Posterior cingulate gyrus (tissue), 11 donors: ENCODE measurements around the gene CLEC18B.
"Not testable (repeated sequence)": the region's sequence is repeated elsewhere in the genome, so short reads cannot be mapped to it uniquely, and the experiment has no call there.

ENCODE experiments used
- DNase-seq, 10 donors: peaks; one replicate each; pipeline versions ENCODE4 v3.0.0 to v3.0.0-alpha.2; 2020 to 2021; ENCODE audit warnings: mixed read lengths in 3 of 10
- intact Hi-C: fragments of 100-400 bp; cut with DNase I; formaldehyde crosslinking; loops from one replicate; pipeline ENCODE4 v1.15.1; 2023

The CLEC18B gene

DNA sequence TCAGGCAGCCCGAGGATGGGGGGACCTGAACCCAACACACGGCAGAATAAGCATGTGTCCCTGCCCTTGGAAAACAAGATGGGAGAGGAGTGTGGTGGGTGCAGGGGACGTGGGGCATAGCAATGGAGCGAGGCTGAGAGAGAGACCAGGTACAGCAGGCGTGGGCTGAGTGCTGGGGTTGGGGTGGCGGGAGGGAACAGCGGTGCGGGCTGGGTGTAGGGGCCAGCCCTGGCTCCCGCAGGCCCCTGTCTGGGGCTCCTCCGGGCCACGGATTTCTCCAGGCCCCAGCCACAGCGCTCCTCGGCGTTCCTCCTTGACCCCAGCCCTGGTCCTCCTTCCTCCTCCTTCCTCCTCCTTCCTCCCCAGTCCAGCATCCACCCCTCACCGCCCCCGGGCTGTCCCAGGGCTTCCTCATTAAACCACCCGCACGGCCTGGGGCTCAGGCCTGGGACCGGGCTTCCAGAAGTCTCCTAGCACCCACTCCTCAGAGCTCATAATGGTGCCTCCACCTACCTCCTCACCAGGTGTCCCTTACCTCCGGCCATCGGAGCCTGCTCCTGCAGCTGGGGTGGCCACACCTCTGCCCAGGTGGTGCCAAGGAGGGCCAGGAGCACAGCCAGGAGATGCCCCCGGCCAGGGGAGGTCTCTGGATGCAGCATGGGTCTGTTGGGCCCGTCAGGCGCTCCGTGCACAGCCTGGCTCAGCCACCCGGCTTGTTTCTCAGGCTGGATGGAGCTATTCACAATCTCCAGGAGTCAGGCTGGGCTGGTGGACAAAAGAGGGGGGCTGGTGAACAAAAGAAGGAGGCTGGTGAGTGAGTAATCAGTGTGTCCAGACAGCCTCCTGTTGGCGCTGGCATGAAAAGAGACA is at the start of gene CLEC18B:
Gene CLEC18B, minus strand, starts transcription at position 867 of the 870 bp plus-strand sequence. Its CDS starts 208 bp downstream, at position 659.
- peak in 4 of 10 donors; percentile 28 to 87 (median 43) for DNase-seq
- intact Hi-C loops = not testable (repeated sequence)

DNA sequence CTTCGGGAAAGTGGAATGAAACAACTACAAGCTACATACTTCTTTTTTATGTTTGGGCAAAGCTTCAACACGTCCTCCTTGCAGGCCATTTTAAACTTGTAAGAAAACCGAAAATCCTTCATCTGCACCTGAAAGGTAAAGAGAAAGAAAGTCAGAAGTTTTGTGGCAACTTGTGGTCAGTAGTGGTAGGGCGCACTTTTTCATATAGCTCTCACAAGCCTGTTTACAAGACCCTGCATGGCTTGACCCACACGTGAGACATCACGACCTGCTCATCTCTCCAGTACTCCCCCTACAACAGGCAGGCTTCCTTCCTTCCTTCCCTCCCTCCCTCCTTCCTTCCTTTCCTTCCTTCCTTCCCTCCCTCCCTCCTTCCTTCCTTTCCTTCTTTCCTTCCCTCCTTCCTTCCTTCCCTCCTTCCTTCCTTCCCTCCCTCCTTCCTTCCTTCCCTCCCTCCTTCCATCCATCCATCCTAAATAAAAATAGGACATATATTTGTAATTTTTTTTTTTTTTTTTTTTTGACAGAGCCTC is 48.7 kb upstream of the CLEC18B start:
- DNase-seq = no peak
- intact Hi-C loops = no loop called here

DNA sequence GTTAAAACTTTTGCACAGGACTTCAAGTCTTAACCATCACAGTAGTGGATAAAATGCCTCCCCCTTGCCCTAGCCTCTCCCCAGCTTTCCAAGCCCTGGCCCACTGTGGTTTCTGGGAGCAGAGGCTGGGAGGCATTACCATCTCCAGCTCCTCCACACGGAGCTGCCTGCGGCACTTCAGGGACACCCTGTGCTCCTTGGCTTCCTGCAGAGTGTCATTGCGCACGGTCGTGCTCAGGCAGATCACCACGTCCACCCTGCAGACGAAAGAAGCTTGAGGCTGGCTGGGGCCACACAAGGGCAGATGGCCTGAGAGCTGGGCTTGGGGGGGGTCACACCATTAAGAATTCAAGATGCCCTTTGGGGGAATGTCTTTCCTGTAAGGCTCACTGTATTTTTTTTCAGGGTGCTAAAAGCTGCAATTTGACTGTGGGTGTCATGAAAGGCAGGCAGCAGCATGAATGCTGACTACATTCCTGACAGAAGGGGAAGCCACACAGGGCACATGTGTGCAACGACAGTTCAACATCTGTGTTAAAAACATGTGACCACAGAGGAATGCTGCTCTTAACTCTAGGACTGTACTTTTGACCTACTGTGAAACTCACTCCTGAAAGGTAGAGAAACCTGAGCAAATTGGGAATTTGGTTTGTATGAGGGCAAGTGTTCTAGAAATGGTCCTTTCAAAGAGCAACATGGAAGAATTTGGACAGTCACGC is 47.7 kb upstream of the CLEC18B start:
- intact Hi-C loops = no loop called here
- no peak for DNase-seq

DNA sequence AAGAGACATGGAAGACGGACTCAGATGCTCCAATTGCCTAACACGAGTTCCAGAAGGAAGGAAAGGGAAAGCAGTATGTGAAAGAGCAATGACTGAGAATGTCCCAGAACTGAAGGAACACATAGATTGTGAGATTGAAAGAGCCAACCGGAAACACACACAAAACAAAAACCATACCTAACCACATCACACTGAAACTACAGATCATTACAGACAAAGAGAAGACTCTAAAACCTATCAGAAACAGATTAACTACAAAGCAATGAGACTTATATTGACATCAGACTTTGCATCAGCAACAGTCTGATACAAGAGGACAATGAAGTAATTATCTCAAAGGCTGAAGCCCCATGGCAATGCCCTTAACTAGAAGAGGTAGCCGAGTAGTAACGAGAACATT is 45.6 kb upstream of the CLEC18B start:
- intact Hi-C loops = no loop called here

DNA sequence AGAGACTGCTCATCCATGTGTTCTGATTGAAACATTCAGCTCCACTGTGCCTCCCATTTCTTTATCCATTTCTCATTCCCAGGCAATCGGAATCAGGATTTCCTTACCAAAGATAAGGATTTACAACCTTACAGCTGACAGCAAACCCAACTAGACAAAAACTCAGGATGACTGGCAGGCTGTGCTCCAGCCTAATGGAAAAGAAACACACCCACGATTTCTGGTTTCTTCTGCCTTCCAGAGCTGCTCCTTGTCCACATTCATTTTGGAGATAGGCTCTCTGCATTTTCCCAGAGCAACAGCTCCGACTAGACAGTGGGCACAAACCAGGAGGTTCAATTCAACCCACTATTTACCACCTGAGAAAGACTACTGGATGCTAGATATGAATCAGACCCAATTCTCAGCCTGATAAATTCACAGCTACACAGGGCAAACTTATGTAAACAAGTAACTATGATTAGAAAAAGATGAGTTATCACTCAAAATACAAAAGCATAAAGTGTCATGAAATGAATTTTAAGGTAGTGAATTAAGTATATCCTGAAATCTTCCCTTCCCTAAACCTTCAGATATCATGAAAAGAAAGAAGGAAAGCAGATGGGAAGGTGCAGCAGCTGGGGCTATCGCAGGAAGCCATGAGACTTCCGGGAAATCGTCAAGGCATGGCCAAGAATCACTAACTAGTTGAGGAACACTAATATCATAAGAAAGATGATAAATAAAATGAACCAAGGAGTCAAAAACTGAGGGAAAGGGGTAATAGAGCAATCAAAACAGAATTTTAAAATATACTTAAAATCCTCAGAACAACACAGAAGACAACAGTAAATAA is 44.8 kb upstream of the CLEC18B start:
- no peak for DNase-seq
- intact Hi-C loops = no loop called here

More for the DNA sequence above, 45.6 kb upstream of the CLEC18B start:
- no peak for DNase-seq

DNA sequence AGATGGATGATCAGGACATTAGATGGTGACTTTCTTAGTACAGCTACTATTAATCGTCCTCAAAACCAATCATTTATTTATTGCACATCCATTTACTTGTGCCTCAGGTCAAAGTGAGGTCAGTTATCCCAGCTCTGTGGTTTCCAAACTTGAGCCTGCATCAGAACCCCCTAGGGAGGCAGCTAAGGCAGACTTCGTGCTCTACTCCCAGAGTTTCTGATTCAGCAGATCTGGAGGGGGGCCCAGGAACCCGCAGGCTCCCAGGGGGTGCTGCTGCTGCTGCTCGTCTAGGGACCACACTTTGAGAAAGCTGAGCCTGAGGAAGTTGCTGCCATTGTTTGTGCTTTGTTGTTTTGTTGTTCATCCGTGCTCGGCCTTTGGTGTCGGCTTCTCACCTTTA is 44.0 kb upstream of the CLEC18B start:
- no peak for DNase-seq
- intact Hi-C loops = no loop called here

DNA sequence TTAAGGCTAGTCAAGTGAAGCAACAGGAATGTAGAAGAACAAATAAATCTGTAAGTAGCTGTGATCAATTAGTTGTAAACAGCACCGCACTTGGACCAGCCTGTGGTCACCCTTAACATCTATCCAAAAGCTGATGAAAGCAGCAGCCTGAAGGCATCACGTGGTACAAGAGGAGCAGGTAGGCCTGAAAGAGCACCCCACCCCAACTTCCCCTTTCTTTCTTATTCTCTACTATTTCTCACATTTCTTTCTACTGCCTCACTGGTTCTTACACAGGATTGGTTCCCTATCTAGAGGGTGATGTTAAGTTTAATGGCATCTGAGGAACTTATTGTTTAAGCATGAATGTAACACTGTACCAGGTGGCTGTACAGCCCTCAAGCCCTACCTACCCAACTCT is 42.6 kb upstream of the CLEC18B start:
- intact Hi-C loops = no loop called here
- no peak for DNase-seq

DNA sequence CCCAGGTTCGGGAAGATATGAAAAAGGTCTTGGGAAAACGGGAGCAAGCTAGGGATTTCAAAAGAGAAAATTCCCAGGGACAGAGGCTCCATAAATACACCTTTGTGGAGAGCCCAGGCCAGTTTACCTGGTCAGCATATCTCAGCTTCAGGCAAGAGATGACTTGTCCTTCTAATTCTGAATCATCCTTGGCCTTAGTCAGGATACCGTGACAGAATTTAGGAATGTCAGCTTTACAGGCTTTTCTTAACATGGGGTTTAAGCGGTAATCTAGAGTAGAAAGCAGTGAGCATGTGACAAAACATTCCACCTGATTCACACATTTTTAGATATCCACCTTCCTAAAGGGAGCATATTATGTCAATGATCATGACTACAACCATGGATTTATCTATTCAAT is 41.1 kb upstream of the CLEC18B start:
- intact Hi-C loops = no loop called here
- no peak for DNase-seq

DNA sequence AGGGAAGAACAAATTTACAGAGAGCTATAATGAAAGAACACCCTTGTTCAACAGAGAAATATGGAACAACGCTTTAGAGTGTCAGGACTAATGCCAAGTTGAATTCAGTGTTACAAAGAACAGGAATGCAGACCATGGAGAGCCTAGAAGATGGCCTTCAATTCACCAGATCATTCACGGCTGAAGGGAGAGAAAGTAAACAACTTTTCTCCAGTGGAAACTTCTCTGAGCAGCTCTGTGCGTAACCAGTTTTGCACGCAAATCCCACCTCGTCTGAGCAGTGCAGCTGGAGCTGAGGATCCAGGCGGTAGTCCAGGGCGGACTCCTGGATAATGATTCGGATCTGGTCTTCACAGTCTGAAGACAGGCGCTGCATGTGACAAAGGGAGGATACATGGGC is 40.5 kb upstream of the CLEC18B start:
- intact Hi-C loops = no loop called here
- no peak for DNase-seq

DNA sequence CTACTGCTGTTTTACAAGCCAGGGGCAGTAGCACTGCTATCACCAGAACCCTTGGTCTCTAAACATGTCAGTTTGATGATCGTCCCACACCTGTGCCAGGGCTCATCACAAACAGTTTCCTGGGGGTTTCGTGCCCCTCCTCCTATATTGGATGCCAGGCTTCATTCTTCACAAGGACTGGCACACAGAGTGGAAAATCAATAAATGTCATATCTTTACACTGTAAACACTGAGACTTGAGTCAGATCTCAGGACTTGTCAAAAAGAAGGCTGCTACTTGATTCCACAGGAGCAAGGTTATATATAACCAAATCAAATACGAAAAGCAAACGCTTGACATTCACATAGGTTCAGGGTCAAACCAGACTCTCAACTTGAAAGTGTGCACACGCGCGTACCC is 39.3 kb upstream of the CLEC18B start:
- no peak for DNase-seq
- intact Hi-C loops = no loop called here

DNA sequence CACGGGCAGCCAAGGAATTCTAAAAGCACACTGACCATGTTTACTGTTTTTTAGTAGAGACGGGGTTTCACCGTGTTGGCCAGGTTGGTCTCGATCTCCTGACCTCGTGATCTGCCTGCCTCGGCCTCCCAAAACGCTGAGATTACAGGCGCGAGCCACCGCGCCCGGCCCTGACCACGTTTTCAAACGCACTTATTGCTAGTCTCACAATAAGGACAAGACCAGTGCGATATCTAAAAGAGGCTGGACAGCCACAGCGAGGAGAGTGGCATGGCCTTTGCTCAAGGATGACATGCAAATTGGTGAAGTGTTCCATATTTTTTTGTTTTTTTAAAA is 35.0 kb upstream of the CLEC18B start:
- intact Hi-C loops = no loop called here
- no peak for DNase-seq

DNA sequence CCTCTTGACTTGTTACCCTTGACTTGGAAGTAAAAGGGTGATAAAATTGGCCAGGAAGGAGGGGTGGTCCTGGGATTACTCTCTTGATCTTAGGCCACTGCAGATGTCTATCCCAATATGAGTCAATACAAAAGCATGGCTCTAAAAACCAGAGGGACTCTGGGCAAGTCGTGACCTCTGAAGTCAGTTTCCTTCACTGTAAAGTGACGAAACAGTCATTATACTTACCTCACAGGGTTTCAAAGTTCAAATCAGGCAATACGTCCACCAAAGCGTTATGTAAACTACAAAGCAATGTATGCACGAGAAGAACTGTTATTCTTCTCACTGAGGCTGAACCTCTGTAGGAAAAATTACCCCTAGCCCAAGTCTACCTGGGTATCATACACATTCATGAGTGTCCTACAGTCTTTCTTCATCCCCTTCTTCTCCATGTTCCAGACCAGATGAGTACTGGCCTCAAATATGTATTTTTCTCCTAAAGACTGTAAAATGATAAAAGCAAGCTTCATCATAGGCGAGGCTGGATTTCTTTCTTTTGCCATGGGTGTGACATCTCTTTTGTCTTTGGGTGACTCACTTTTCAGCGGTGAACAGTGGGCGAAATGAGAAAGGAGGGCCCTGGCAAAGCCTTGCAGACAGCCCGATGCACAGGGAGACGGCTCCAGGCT is 34.5 kb upstream of the CLEC18B start:
- DNase-seq = peak in 3 of 10 donors; percentile 13 to 82 (median 22)
- intact Hi-C loops = no loop called here

DNA sequence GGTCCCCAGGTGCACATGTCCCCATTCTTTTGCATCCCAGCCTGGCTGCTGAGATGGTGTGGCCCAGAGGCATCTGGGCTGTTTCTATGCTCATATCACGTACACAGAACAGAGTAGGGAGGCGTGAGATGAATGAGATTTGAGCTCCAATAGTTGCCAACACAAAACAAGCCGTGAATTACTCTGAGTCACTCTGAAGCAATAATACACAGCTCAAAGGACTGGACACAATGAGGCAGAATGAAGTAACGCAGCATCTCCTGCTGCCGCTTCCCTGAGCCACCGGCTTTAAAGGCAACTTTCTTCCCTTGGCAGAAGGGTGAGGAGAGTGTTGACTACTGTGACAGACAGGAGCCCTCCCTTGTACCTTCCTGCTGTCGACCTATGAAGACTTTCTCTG is 33.9 kb upstream of the CLEC18B start:
- intact Hi-C loops = no loop called here

DNA sequence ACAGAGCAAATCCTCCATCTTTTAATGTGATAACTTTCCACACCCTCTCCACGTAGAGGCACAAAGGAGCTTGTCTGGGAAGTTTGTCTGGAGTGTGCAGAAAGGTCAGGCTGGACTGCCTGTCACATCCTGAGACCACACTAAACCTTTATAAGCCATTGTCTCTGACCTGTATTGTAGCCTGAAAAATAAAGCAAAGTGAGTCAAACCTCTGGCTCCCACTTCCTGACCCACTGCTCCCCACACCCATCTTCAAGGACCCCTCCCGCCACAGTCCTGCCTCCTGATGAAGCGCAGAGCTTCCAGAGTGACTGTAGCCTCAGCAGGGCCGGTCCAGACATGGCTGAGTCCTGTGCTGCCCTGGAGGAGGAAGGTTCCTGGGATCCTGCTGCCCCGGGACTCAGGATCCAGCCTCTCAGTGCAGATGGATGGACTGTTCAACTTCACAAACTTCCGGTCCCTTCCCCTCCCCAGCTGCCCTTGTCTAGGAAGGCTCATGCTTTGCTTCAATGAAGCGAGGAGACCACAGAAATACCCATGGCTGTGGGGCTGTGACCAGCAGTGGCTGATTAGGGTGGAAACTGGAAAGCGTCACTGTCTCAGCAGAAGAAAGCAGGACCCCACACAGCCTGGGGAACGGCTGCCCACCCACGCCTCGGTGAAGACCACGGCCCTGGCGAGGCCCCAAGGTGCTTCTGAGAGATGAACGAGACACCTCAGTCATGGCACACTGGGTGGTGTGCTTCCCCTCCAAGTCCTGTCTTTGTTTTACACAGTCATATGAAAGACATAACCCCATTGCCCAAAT is 30.9 kb upstream of the CLEC18B start:
- intact Hi-C loops = no loop called here
- peak in 1 of 10 donors; percentile 55 for DNase-seq

More for the DNA sequence above, 33.9 kb upstream of the CLEC18B start:
- peak in 1 of 10 donors; percentile 13 for DNase-seq

DNA sequence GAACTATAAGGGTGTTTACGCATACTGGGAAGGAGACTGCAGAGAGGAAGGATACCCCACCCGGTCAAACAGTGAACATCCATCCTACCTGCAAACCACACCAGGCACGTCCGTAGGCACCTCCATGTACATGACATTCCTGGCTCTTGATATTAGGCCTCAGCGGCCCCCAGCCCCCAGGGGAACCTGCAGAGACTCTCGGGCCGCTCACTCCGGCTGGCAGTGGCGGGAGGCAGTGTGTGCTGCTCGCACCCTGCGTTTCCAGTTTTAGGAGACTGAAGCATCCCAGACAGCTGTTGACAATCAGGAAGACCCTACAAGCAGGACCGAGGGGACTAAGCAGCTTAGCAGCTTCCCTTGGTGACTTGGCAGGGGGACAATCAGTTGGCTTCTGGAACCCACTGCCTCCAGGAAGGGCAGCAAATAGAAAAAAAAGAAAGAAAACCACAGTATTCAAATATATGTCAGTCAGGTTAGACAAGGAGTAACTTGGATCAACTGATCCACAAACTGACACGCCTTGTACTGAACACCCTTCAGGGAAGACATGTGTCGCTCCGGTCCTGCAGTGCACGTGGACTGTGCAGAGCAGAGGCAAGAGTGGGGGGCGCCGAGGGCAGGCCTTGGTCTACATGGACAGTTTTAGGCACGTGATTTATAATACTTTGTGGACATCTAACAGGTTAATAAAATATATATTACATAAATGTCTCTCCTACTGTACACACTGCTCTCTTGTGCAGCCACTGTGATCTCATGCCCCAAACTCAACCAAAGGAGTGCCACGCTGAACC is 29.9 kb upstream of the CLEC18B start:
- intact Hi-C loops = no loop called here

DNA sequence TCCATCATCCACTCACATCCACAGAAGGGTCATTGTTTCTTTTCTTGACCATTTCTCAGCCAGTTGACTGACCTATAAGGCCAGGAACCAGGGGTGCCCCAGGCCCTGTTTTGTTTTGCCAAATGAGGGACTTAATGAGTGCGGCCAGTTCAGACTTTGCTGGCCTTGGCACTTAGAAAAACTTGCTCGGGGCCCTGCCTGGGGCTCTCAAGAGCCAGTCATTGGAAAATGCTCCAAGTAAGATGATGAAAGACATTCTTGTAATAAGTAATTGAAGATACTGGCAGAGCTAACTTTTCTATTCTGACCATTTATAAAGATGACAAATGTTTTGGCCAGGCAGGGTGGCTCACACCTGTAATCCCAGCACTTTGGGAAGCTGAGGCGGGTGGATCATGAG is 29.0 kb upstream of the CLEC18B start:
- peak in 1 of 10 donors; percentile 4 for DNase-seq
- intact Hi-C loops = no loop called here

More for the DNA sequence above, 29.9 kb upstream of the CLEC18B start:
- DNase-seq = peak in 1 of 10 donors; percentile 75

DNA sequence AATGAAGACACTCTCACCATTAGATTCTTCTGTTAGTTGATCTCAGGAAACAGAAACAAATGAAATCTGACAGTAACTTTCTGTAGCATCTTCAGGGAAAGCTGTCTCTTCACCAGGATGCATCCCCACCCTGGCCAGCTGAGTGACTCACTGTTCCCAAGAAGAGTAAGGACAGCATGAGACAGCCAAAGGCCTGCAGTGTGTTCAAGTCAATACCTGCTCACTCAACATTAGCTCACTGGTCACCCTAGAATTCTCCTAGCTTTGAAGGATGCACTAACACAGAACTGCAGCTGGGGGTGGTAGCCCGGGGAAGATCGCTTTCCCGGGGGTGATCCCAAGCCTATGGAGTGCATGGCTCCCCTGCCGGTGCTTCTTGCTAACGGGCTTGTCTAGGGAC is 28.2 kb upstream of the CLEC18B start:
- intact Hi-C loops = no loop called here
- DNase-seq = peak in 4 of 10 donors; percentile 15 to 74 (median 58)

DNA sequence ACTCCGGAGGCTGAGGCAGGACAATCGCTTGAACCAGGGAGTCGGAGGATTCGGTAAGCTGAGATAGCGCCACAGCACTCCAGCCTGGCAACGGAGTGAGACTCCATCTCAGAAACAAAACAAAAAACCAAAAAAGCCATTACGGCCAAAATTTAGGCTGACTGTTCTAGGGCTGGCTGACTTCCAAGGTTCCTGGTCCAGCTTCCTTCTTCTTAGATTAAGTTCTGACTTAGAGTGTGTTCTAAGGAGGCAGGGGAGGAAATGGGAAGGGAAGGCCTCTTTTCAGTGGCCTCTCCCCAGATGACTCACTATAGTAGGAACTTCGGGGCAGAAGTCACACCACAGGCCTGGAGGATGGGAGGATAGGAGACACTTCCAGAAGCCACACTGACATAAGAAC is 27.7 kb upstream of the CLEC18B start:
- intact Hi-C loops = no loop called here
- peak in 1 of 10 donors; percentile 49 for DNase-seq
